ENCODE data around the gene ZBTB48.

- TF ChIP-seq CTCF (conservative IDR thresholded peaks at IDR 0.05 in 1 of 2, IDR thresholded peaks at IDR 0.05 in 1 of 2; ENCODE audit: low read depth in 1 of 2, low read length in 2 of 2) = no peak
- no peak for TF ChIP-seq EZH2 (IDR thresholded peaks at IDR 0.05; ENCODE audit: low read length, missing control alignments)
Observed at GRCh38 chr1:6592441-6592840, 12.6 kb downstream of the ZBTB48 start.

Measured in fibroblast of lung (primary cell).